Smooth muscle cell (in vitro differentiated cells): Measurements from ENCODE around the gene MRPS6. TPM values are rescaled to one million over a fixed set of nuclear protein-coding genes. Genes with fewer than 3 reads are reported as not detected.

Experiments
- DNase-seq: peaks from one replicate; lab custom pipeline; 2025; ENCODE audit not compliant: unreplicated experiment; lab: John Stamatoyannopoulos, UW
- H2AFZ ChIP-seq: fragments of 200-600 bp; sonication (generic); 2 replicates; pipeline ENCODE4 v1.6.0; 2016; ENCODE audit warnings: antibody characterized with exemption, low read depth, mild to moderate bottlenecking
- H3F3A ChIP-seq: fragments of 200-600 bp; sonication (generic); 2 replicates; pipeline ENCODE4 v1.6.0; 2017; ENCODE audit warnings: antibody characterized with exemption, low read depth
- H3K27ac ChIP-seq: fragments of 200-600 bp; sonication (generic); 2 replicates; pipeline ENCODE4 v1.5.1; 2016; ENCODE audit warnings: low read depth, mild to moderate bottlenecking
- H3K27me3 ChIP-seq: fragments of 200-600 bp; sonication (generic); 2 replicates; pipeline ENCODE4 v1.6.1; 2016; ENCODE audit warnings: low read depth, mild to moderate bottlenecking
- H3K36me3 ChIP-seq: fragments of 200-600 bp; sonication (generic); 2 replicates; pipeline ENCODE4 v1.5.1; 2016; ENCODE audit warnings: low read depth
- H3K4me1 ChIP-seq: fragments of 200-600 bp; sonication (generic); 2 replicates; pipeline ENCODE4 v1.5.1; 2016; ENCODE audit warnings: low read depth
- H3K4me2 ChIP-seq: fragments of 200-600 bp; sonication (generic); 2 replicates; pipeline ENCODE4 v1.6.0; 2016; ENCODE audit warnings: mild to moderate bottlenecking
- H3K4me3 ChIP-seq: fragments of 200-600 bp; sonication (generic); 2 replicates; pipeline ENCODE4 v1.5.1; 2016; ENCODE audit warnings: mild to moderate bottlenecking
- H3K79me2 ChIP-seq: fragments of 200-600 bp; sonication (generic); 2 replicates; pipeline ENCODE4 v1.6.0; 2016; ENCODE audit warnings: low read depth, mild to moderate bottlenecking
- H3K9ac ChIP-seq: fragments of 200-600 bp; sonication (generic); 2 replicates; pipeline ENCODE4 v1.6.0; 2016; ENCODE audit warnings: low read depth
- H3K9me3 ChIP-seq: fragments of 200-600 bp; sonication (generic); replicated peaks from 2 replicates; pipeline ENCODE4 v1.5.1; 2016; ENCODE audit warnings: low read depth
- H4K20me1 ChIP-seq: fragments of 200-600 bp; sonication (generic); 2 replicates; pipeline ENCODE4 v1.6.0; 2016; ENCODE audit warnings: low read depth
- WGBS: methylation state at CpG from one replicate; pipeline ENCODE4 v1.1.7; 2016; ENCODE audit warnings: low lambda C conversion rate; 5-methylcytosine and 5-hydroxymethylcytosine counted together
- polyA plus RNA-seq: library from polyadenylated mRNA; unstranded; fragments of >200 nt; fragmentation: Nextera tagmentation; extraction: Ambion mirVana; gene quantifications from 2 replicates; pipeline ENCODE4 v1.2.1, GENCODE V29; 2016
- total RNA-seq: library from RNA; depleted of rRNA; stranded (reverse); fragments of >200 nt; gene quantifications from 2 replicates; pipeline ENCODE4 v1.2.3, GENCODE V29; 2014
- TF ChIP-seq, protein P1 (sequence below): fragments of 200-600 bp; sonication (generic); IDR thresholded peaks from 2 replicates; pipeline ENCODE4 v1.5.1; 2017; ENCODE audit warnings: borderline replicate concordance, mild to moderate bottlenecking, antibody characterized with exemption; ENCODE audit not compliant: insufficient read depth, poor library complexity, severe bottlenecking

The MRPS6 gene
- total and polyA plus RNA-seq, 2 experiments from 2014 or later: 47.8 to 152 TPM

DNA sequence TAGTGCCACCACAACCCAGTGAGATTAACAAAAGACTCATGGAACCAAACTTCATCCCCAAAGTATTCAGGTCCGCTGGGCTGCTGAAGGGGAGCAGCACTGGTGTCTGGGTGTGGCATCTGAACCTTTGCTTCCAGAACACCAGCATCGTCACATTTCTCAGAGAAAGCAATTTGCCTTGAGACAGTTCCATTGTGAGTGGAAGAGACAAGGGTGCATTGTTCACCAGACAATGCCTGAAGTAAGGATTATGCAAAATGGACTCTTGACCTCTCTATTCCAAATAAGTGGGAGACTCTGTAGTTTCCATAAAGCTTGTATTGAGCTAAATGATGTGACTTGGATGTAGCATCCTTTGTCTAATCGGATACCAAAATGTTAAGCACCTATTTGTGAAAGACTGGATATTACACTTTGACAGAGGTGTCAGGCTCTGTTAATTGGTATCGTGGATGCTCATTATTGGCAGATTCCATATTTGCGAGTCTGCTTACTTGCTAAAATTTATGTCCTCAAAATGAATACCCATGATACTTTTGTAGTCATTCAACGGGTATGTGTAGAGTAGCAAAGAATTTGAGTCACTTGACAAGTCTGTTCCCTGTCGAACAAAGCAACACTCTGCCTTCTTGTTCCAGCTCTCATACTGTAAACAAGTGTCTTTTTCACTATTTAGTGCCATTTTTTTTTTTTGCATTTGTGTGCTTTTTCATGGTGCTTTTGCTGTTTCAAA, 75.6 kb downstream of the MRPS6 start:
- Histone ChIP-seq H3K36me3 (no peaks in the 10 kb centered on the region), H2AFZ (no peak overlapping the region), H4K20me1 (peaks cover 9% of the 10 kb centered on the region), H3K79me2 (no peaks in the 10 kb centered on the region), H3F3A (no peaks in the 10 kb centered on the region), H3K4me3 (no peak overlapping the region), H3K9me3 (no peaks in the 10 kb centered on the region), H3K9ac (no peak overlapping the region), H3K27ac (no peak overlapping the region), H3K27me3 (no peaks in the 10 kb centered on the region), H3K4me1 (peaks cover 9% of the 10 kb centered on the region), H3K4me2 (no peak overlapping the region)
- 75% methylated on average over 7 of the region's 7 CpGs for WGBS
- TF ChIP-seq, protein P1, sequence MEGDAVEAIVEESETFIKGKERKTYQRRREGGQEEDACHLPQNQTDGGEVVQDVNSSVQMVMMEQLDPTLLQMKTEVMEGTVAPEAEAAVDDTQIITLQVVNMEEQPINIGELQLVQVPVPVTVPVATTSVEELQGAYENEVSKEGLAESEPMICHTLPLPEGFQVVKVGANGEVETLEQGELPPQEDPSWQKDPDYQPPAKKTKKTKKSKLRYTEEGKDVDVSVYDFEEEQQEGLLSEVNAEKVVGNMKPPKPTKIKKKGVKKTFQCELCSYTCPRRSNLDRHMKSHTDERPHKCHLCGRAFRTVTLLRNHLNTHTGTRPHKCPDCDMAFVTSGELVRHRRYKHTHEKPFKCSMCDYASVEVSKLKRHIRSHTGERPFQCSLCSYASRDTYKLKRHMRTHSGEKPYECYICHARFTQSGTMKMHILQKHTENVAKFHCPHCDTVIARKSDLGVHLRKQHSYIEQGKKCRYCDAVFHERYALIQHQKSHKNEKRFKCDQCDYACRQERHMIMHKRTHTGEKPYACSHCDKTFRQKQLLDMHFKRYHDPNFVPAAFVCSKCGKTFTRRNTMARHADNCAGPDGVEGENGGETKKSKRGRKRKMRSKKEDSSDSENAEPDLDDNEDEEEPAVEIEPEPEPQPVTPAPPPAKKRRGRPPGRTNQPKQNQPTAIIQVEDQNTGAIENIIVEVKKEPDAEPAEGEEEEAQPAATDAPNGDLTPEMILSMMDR: no peak
- no peak for DNase-seq

GRCh38 chr21:34152500-34152899, 79.1 kb downstream of the MRPS6 start:
- Histone ChIP-seq H3K27ac (no peak overlapping the region), H3K4me1 (peaks cover 9% of the 10 kb centered on the region), H3F3A (no peaks in the 10 kb centered on the region), H3K9ac (no peak overlapping the region), H3K4me2 (no peak overlapping the region), H4K20me1 (peaks cover 9% of the 10 kb centered on the region), H3K36me3 (no peaks in the 10 kb centered on the region), H3K79me2 (no peaks in the 10 kb centered on the region), H3K9me3 (no peaks in the 10 kb centered on the region), H2AFZ (no peak overlapping the region), H3K4me3 (no peak overlapping the region), H3K27me3 (no peaks in the 10 kb centered on the region)
- DNase-seq: no peak
- TF ChIP-seq, protein P1: no peak
- WGBS: over 99% methylated on average over 5 of the region's 5 CpGs

GRCh38 chr21:34154878-34155277, 81.5 kb downstream of the MRPS6 start:
- no peak overlapping the region for H3K4me2 ChIP-seq
- H3K9ac ChIP-seq: no peak overlapping the region
- no peak for DNase-seq
- H2AFZ ChIP-seq: no peak overlapping the region
- peaks cover 1% of the 10 kb centered on the region for H4K20me1 ChIP-seq
- over 99% methylated on average over 5 of the region's 5 CpGs for WGBS
- H3K27me3 ChIP-seq: no peaks in the 10 kb centered on the region
- no peaks in the 10 kb centered on the region for H3K36me3 ChIP-seq
- H3K79me2 ChIP-seq: no peaks in the 10 kb centered on the region
- no peaks in the 10 kb centered on the region for H3K9me3 ChIP-seq
- TF ChIP-seq, protein P1: no peak
- no peak overlapping the region for H3K4me3 ChIP-seq
- no peaks in the 10 kb centered on the region for H3F3A ChIP-seq
- H3K4me1 ChIP-seq: no peaks in the 10 kb centered on the region
- no peak overlapping the region for H3K27ac ChIP-seq

DNA sequence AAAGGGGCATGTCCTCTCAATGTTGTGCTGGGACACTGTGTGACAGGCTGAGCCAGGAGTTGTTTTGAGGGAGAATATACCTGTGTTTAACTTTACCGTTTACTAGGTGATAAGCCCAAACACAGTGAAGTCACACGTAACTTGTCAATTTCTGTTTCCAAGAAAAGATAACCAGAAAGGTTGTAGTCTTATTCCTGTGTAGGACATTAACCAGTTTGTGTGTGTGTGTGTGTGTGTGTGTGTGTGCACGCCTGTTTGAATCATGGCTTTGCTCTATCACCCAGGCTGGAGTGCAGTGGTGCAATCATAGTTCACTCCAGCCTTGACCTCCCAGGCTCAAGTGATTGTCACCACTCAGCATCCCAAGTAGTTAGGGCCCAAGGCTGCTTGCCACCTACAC, 83.6 kb downstream of the MRPS6 start:
- H3K79me2 ChIP-seq: no peaks in the 10 kb centered on the region
- 92% methylated on average over 3 of the region's 3 CpGs for WGBS
- DNase-seq: no peak

More for the DNA sequence above, 83.6 kb downstream of the MRPS6 start:
- no peaks in the 10 kb centered on the region for H3K36me3 ChIP-seq
- H3K9me3 ChIP-seq: no peaks in the 10 kb centered on the region
- TF ChIP-seq, protein P1: no peak
- H3F3A ChIP-seq: no peaks in the 10 kb centered on the region
- H2AFZ ChIP-seq: no peak overlapping the region
- H3K4me3 ChIP-seq: no peak overlapping the region
- no peaks in the 10 kb centered on the region for H3K27me3 ChIP-seq
- H3K27ac ChIP-seq: no peak overlapping the region
- H4K20me1 ChIP-seq: no peaks in the 10 kb centered on the region
- H3K9ac ChIP-seq: no peak overlapping the region
- H3K4me2 ChIP-seq: no peak overlapping the region
- H3K4me1 ChIP-seq: no peaks in the 10 kb centered on the region
